Islet of Langerhans (tissue), 1 donor: ENCODE measurements around the gene DCDC2B.

Experiments
- FAIRE-seq: peaks from one replicate; lab custom pipeline; 2011; peaks lifted over from hg19 to GRCh38; lab: Jason Lieb, UNC

The DCDC2B gene

GRCh38 chr1:32197074-32197473 is 11.8 kb upstream of the DCDC2B start:
- no peak for FAIRE-seq

- no peak for FAIRE-seq
These were observed 11.1 kb upstream of the DCDC2B start for GRCh38 chr1:32197837-32198236.

- no peak for FAIRE-seq
These were observed 10.4 kb upstream of the DCDC2B start for GRCh38 chr1:32198237-32199042.

DNA sequence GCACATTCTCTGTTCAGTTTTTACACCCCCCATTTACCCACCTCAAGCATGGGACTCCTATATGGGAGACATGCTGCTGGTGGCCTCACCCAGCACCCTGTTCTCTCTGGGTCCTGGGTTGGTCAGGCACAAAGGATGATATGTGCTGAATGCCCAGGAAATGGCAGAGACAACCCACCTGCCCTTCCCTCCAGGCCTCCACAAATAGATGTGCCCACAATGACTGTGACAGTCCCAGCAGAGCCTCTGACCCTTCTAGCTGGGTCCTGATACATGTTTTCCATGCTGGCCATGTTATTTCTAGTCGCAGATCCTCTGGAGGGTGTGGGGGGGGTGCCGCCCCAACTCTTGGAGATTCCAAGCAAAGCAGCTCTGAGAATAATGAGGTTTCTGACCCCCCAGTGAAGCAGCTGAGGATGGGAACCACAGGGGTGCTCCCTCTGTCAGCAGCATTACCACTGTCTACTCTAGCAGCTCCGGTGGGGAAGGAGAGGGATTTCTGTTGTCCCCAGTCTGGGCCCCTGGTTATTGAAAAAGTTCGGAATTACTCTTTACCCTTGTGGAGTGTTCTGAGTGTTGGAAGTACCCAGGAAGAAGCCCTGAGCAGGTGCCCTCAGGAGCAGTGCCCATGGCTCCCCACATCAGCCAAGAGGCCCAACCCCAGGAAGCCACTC is 9.7 kb upstream of the DCDC2B start:
- no peak for FAIRE-seq

GRCh38 chr1:32199717-32200072 is 9.2 kb upstream of the DCDC2B start:
- no peak for FAIRE-seq

GRCh38 chr1:32200226-32201010 is 8.5 kb upstream of the DCDC2B start, which contains the start of gene CCDC28B:
Gene CCDC28B (plus strand): TSS chr1:32200595. CDS start chr1:32201936, 1,341 bp downstream.
- no peak for FAIRE-seq

GRCh38 chr1:32201011-32201855 is 7.7 kb upstream of the DCDC2B start:
- FAIRE-seq, result no peak

DNA sequence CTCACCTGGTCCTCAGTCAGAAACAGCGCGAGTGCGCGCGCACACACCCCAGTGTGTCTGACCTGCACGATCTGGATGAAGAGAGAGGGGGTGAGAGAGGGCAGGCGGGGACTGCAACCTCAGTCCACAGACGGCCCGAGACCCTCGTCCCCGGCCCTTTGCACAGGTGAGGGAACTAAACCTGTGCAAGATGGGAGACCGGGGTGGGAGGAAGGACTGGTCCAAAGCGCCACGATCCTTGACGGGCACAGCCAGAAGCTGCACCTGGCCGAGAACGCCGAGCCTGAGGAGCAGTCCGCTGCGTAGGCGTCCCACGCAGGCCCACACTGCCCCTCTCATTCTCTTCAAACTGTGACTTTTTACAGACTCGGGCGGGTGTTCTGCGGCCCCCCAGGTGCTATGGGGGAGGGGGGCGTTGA is 3.9 kb upstream of the DCDC2B start:
- no peak for FAIRE-seq

DNA sequence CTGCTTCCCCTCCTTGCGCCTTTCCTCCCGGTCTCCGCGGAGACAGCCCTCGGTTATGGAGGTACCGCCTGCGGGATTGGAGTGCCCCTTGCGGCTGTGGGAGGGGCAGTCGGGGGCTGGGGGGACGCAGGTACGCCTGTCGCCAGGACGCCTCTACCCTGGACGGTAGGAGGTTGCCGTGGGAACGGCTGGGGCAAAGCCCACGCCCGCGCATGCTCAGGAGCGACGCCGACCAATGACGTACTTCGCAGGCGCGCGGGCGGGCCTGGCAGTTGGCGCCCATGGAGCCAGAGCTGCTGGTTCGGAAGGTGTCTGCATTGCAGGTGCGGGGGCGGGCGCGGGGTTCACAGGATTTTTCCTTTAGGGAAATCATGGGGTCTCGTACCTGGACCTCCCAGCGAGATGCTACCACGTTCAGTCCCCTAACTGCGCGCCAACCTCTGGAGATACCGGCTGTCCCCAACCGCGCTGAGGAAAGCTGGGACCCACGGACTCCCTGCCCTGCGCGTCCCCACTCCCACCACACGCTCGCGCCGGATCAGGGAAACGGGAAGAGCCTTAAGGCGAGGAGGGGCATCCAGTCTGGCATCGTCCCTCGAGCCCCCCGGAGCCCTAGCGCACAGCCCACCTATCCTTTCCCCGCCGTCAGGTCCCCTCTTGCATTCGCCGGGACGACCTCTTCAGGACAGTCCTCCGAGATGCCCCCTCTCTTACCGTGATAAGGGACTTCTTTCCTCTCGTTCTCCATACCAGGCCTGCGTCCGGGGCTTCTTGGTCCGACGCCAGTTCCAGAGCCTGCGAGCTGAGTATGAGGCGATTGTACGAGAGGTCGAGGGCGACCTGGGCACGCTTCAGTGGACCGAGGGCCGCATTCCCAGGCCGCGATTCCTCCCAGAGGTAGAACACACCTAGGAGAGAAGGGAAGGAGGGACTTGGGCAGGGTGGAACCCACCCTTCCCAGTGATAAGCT is 3.2 kb upstream of the DCDC2B start, which contains the start of gene IQCC:
TSS of gene IQCC (plus strand) at position 271 of the 970 bp plus-strand sequence. CDS start at position 282, 11 bp downstream.
- no peak for FAIRE-seq

- FAIRE-seq, result no peak
These were observed 420 bp upstream of the DCDC2B start for GRCh38 chr1:32208469-32208868.

- FAIRE-seq, result no peak
These were observed 7.0 kb downstream of the DCDC2B start for GRCh38 chr1:32215629-32216480.

GRCh38 chr1:32216566-32216965 is 7.7 kb downstream of the DCDC2B start:
- FAIRE-seq, result no peak

- FAIRE-seq, result no peak
These were observed 10.1 kb downstream of the DCDC2B start for GRCh38 chr1:32219022-32219421.

GRCh38 chr1:32220746-32221580 is 12.1 kb downstream of the DCDC2B start:
- FAIRE-seq, result no peak

GRCh38 chr1:32221581-32221979 is 12.7 kb downstream of the DCDC2B start:
- FAIRE-seq, result no peak

DNA sequence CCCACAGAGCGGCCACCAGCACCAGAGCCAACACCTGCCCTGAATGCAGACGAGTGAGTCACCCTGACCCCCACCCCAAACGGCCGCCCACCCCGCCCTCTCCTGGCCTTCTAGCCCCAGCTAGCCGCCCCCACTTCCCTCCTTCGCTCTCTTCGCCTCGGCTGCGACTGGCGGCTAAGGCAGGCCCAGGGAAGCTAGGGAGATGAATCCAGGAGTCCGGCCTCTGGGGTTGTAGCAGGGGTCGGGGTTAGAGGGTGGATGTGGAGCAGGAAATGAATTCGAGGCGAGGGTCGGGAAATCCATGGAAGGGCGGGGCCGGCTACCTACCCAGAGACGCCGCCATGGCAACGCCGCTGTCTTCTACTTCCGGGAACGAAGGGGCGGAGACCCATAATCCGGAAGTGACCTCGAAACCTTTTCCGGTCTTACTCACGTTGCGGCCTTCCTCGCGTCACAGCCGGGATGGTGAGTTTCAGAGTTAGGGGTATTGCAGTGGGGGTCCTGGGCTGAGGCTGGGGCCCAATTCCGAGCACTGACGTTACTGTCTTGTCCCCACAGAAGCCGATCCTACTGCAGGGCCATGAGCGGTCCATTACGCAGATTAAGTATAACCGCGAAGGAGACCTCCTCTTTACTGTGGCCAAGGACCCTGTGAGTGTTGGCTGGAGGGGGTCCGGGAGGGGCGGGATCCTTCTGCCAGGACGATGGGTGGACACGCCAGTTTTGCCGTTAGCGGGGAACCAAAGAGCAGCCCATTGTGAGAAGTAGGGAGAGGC is 13.3 kb downstream of the DCDC2B start, which contains the start of the genes EIF3I and TMEM234:
TSS of gene EIF3I (plus strand) at position 428 of the 776 bp plus-strand sequence. CDS start at position 463, 35 bp downstream.
TSS of gene TMEM234 (minus strand) at position 374 of the 776 bp plus-strand sequence. CDS start at position 343, 31 bp downstream.
- peak; percentile 68 for FAIRE-seq

DNA sequence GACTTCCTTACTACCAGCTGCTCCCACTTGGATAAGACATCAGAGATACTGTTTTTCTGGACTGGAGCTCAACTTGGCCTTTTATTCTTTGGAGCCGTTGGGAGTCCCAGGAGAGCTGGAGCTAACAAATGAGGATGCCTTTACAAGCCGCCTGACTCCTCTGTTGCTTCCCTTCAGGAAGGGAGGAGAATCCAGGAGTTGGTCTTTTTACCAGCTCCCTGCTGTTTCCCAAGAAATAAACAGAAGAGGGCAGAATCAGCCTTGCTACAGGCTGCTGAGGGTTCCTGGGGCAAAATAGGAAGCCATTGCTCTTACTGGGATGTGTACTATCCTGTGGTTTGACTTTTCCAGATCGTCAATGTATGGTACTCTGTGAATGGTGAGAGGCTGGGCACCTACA is 14.8 kb downstream of the DCDC2B start:
- no peak for FAIRE-seq

GRCh38 chr1:32224285-32224684 is 15.4 kb downstream of the DCDC2B start:
- FAIRE-seq, result no peak
